B cell (primary cell): Measurements from ENCODE around the gene TATDN3. TPM values are rescaled to one million over a fixed set of nuclear protein-coding genes. Genes with fewer than 3 reads are reported as not detected.

Source experiments
- ATAC-seq: fragments of 200-7000 bp; cut with Tn5 transposase; one replicate; pipeline ENCODE4 v1.10.0; 2021; ENCODE audit warnings: low read depth, mild to moderate bottlenecking, moderate number of reproducible peaks, moderate library complexity
- CTCF ChIA-PET: fragments of 350-600 bp; sonication (Branson Sonifier 250); formaldehyde crosslinking; loops from one replicate; lab custom pipeline; 2021; ENCODE audit warnings: antibody characterized with exemption, inconsistent platforms; lab: Charles Lee
- POLR2A ChIA-PET: fragments of 350-600 bp; sonication (Branson Sonifier 250); formaldehyde crosslinking; loops from one replicate; lab custom pipeline; 2021; ENCODE audit warnings: antibody characterized with exemption; lab: Charles Lee
- DNase-seq: peaks from one replicate; pipeline ENCODE4 v3.0.0; 2013
- H2AFZ ChIP-seq: 2 replicates; pipeline ENCODE4 v1.6.1; 2012; ENCODE audit warnings: mild to moderate bottlenecking, low read depth, low read length; ENCODE audit not compliant: insufficient read depth, poor library complexity, severe bottlenecking
- H3K27ac ChIP-seq, 2 donors: 1 replicate in 1 of 2; 2 replicates in 1 of 2; pipeline ENCODE4 v1.5.1; 2012 to 2013; ENCODE audit warnings: low read length in 2 of 2, mild to moderate bottlenecking in 2 of 2, moderate library complexity in 1 of 2
- H3K27me3 ChIP-seq, 4 experiments: fragments of 200-600 bp in 1 of 4; sonication (generic) in 1 of 4; replicated peaks in 1 of 4; 1 replicate in 2 of 4; 2 replicates in 2 of 4; pipeline versions ENCODE4 v1.6.1 to v1.7.0; 2013 to 2016; ENCODE audit warnings: low read length in 3 of 4, mild to moderate bottlenecking in 2 of 4, mixed read lengths in 1 of 4, moderate library complexity in 1 of 4; ENCODE audit not compliant: insufficient read depth in 4 of 4, control insufficient read depth in 3 of 4; ENCODE audit errors: control extremely low read depth in 1 of 4
- H3K36me3 ChIP-seq, 2 experiments: replicated peaks in 1 of 2; 1 replicate in 1 of 2; 2 replicates in 1 of 2; pipeline versions ENCODE4 v1.6.1 to v1.7.1; 2013; ENCODE audit warnings: low read length in 1 of 2; ENCODE audit not compliant: insufficient read depth in 2 of 2, control insufficient read depth in 1 of 2; ENCODE audit errors: control extremely low read depth in 1 of 2, extremely low read depth in 1 of 2
- H3K4me1 ChIP-seq, 2 donors: fragments of 200-600 bp in 1 of 2; sonication (generic) in 1 of 2; 1 replicate in 1 of 2; 2 replicates in 1 of 2; pipeline versions ENCODE4 v1.5.1 to v1.6.1; 2013 to 2017; ENCODE audit warnings: low read length in 2 of 2; ENCODE audit not compliant: control insufficient read depth in 2 of 2, insufficient read depth in 2 of 2
- H3K4me2 ChIP-seq: replicated peaks from 2 replicates; pipeline ENCODE3; 2012; ENCODE audit warnings: mild to moderate bottlenecking, low read depth, low read length; ENCODE audit not compliant: poor library complexity, severe bottlenecking
- H3K4me3 ChIP-seq, 5 experiments: fragments of 200-600 bp in 1 of 5; sonication (generic) in 1 of 5; 1 replicate in 3 of 5; 2 replicates in 2 of 5; pipeline versions ENCODE4 v1.5.1 to v1.7.0; 2011 to 2016; ENCODE audit warnings: low read length in 4 of 5, mild to moderate bottlenecking in 4 of 5, low read depth in 2 of 5, control low read depth in 1 of 5, moderate library complexity in 1 of 5; ENCODE audit not compliant: insufficient read depth in 1 of 5; ENCODE audit errors: control extremely low read depth in 1 of 5, extremely low read depth in 1 of 5
- H3K79me2 ChIP-seq: fragments of 200-600 bp; sonication (generic); one replicate; pipeline ENCODE4 v1.6.0; 2016; ENCODE audit warnings: low read length; ENCODE audit not compliant: control insufficient read depth, insufficient read depth
- H3K9ac ChIP-seq: fragments of 200-600 bp; sonication (generic); 2 replicates; pipeline ENCODE4 v1.6.1; 2017; ENCODE audit warnings: mild to moderate bottlenecking, low read length, moderate library complexity
- H3K9me3 ChIP-seq, 3 donors: one replicate each; pipeline versions ENCODE4 v1.6.1 to v1.7.1; 2013; ENCODE audit warnings: low read length in 2 of 3; ENCODE audit not compliant: control insufficient read depth in 2 of 3, insufficient read depth in 1 of 3; ENCODE audit errors: control extremely low read depth in 1 of 3
- H4K20me1 ChIP-seq: 2 replicates; pipeline ENCODE4 v1.6.0; 2012; ENCODE audit warnings: mild to moderate bottlenecking, low read length; ENCODE audit not compliant: insufficient read depth, control insufficient read depth, poor library complexity, severe bottlenecking
- H3K27ac Mint-ChIP-seq: one replicate; pipeline ENCODE4 v1.8.0; 2021; ENCODE audit warnings: mixed read lengths
- H3K27me3 Mint-ChIP-seq: one replicate; pipeline ENCODE4 v1.8.0; 2021; ENCODE audit warnings: mixed read lengths
- H3K4me1 Mint-ChIP-seq: one replicate; pipeline ENCODE4 v1.8.0; 2021; ENCODE audit warnings: mixed read lengths
- H3K4me3 Mint-ChIP-seq: one replicate; pipeline ENCODE4 v1.8.0; 2021; ENCODE audit warnings: mixed read lengths
- H3K9me3 Mint-ChIP-seq: one replicate; pipeline ENCODE4 v1.8.0; 2022; ENCODE audit warnings: mixed read lengths; ENCODE audit not compliant: insufficient read depth
- EZH2 ChIP-seq: IDR thresholded peaks from 2 replicates; pipeline ENCODE4 v1.6.1; 2012; ENCODE audit warnings: borderline replicate concordance, low read depth, mild to moderate bottlenecking, moderate library complexity, low read length; ENCODE audit not compliant: insufficient read depth, poor library complexity, severe bottlenecking
- WGBS: methylation state at CpG from one replicate; pipeline ENCODE4 v1.1.5; 2013; ENCODE audit warnings: missing lambda C conversion rate; ENCODE audit not compliant: insufficient coverage; 5-methylcytosine and 5-hydroxymethylcytosine counted together
- intact Hi-C: fragments of 100-400 bp; cut with micrococcal nuclease; formaldehyde crosslinking; loops from one replicate; pipeline ENCODE4 v1.10.0; 2022
- polyA plus RNA-seq: library from polyadenylated mRNA; depleted of rRNA; stranded (reverse); fragments of >200 nt; gene quantifications from 2 replicates; pipeline ENCODE4 v1.2.3, GENCODE V29; 2012
- total RNA-seq, 2 donors: library from RNA; stranded (reverse); fragments of 120-200 nt in 1 of 2; gene quantifications; 1 replicate in 1 of 2; 2 replicates in 1 of 2; pipeline versions ENCODE4 v1.2.3 to v1.2.4, GENCODE V29; 2013 to 2022
- TF ChIP-seq, protein P1 (sequence below): fragments of 200-600 bp; IDR thresholded peaks from one replicate; pipeline ENCODE4 v1.8.0; 2022; ENCODE audit warnings: antibody characterized with exemption, mild to moderate bottlenecking

Gene TATDN3
- total and polyA plus RNA-seq, 2 donors (not counting 1 experiment from before 2014, with no cell fraction given), result 17.6 to 28.6 TPM

DNA sequence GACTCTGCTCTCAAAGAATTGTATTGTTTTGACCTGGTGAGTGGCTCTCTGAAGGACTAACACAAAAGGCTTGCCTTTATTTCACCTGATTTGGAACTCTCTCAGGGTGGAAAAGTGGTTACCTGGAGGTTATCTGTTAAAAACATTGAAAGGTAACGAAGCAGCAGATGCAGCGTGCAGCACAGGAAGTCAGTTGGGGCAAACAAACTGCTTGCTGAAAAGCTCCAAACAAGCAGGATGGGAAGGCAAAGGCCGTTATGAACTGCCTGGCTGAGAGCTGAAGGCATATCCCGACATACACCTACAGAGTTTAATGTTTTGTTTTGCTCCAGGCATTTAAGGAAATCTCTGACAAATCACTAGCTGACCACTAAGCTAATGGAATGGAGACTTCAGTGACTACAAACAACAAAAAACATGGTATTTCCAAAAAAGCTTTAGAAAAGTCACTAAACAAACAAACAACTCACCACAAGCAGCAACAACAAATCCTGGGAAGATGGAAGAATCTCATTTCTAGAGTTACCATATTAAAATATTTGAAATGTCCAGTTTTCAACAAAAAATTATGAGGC is 47.7 kb upstream of the TATDN3 start:
- no peak overlapping the region for H3K27ac Mint-ChIP-seq

DNA sequence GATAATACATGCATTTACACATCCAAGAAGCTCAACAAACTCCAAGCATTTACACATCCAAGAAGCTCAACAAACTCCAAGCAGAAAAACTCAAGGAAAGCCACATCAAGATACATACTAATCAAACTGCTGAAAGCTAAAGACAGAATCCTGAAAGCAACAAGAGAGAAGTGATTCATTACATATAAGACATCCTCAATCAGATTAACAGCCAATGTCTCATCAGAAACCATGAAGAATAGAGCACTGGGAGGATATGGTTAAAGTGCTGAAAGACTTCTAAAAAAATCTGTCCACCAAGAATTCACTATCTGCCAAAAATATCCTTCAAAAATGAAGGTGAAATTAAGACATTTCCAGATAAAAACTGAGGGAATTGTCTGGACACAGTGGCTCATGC is 46.4 kb upstream of the TATDN3 start:
- POLR2A ChIA-PET, result no interaction called here

More for the DNA sequence above, 47.7 kb upstream of the TATDN3 start:
- H2AFZ ChIP-seq, result no peak overlapping the region
- ChIA-PET CTCF (interaction anchor here (1.5 kb wide), 1 partner anchor 288 kb away, joined by 4 read pairs; no protein-coding TSS in a partner anchor), POLR2A (interaction anchor here (0.6 kb wide), 1 partner anchor 274 kb away, joined by 3 read pairs; no protein-coding TSS in a partner anchor)
- H3K4me2 ChIP-seq, result no peak overlapping the region
- H3K4me3 ChIP-seq, result no peak overlapping the region
- 89% methylated on average over 4 of the region's 4 CpGs for WGBS
- no peak for ATAC-seq
- Mint-ChIP-seq H3K4me1 (peaks cover 4% of the 10 kb centered on the region), H3K27me3 (no peaks in the 10 kb centered on the region), H3K9me3 (no peaks in the 10 kb centered on the region), H3K4me3 (no peak overlapping the region)
- H3K79me2 ChIP-seq, result peaks cover 44% of the 10 kb centered on the region
- DNase-seq, result no peak
- peaks cover 1 to 2% of the 10 kb centered on the region in 2 experiments for H3K36me3 ChIP-seq
- H3K27ac ChIP-seq, result no peak overlapping the region
- H3K4me1 ChIP-seq, result no peaks in the 10 kb centered on the region
- no peaks in the 10 kb centered on the region for H3K9me3 ChIP-seq
- TF ChIP-seq, protein P1, sequence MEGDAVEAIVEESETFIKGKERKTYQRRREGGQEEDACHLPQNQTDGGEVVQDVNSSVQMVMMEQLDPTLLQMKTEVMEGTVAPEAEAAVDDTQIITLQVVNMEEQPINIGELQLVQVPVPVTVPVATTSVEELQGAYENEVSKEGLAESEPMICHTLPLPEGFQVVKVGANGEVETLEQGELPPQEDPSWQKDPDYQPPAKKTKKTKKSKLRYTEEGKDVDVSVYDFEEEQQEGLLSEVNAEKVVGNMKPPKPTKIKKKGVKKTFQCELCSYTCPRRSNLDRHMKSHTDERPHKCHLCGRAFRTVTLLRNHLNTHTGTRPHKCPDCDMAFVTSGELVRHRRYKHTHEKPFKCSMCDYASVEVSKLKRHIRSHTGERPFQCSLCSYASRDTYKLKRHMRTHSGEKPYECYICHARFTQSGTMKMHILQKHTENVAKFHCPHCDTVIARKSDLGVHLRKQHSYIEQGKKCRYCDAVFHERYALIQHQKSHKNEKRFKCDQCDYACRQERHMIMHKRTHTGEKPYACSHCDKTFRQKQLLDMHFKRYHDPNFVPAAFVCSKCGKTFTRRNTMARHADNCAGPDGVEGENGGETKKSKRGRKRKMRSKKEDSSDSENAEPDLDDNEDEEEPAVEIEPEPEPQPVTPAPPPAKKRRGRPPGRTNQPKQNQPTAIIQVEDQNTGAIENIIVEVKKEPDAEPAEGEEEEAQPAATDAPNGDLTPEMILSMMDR, result no peak
- no peak for TF ChIP-seq EZH2
- peaks cover 15% of the 10 kb centered on the region for H4K20me1 ChIP-seq
- no peak overlapping the region for H3K9ac ChIP-seq
- no peaks in the 10 kb centered on the region for H3K27me3 ChIP-seq
- intact Hi-C loops, result no loop called here

More for the DNA sequence above, 46.4 kb upstream of the TATDN3 start:
- Histone ChIP-seq H3K9me3 (no peaks in the 10 kb centered on the region), H3K4me2 (no peak overlapping the region), H3K9ac (no peak overlapping the region), H3K4me1 (peaks cover 6 to 9% of the 10 kb centered on the region in 2 donors), H3K79me2 (peaks cover 55% of the 10 kb centered on the region), H3K4me3 (no peak overlapping the region), H3K36me3 (peaks cover 0 to 1% of the 10 kb centered on the region in 2 experiments), H3K27ac (no peak overlapping the region), H3K27me3 (no peaks in the 10 kb centered on the region), H4K20me1 (peaks cover 13% of the 10 kb centered on the region), H2AFZ (no peak overlapping the region)
- DNase-seq, result no peak
- no peak for TF ChIP-seq EZH2
- TF ChIP-seq, protein P1, result no peak
- Mint-ChIP-seq H3K27ac (no peak overlapping the region), H3K4me1 (peaks cover 9% of the 10 kb centered on the region), H3K9me3 (no peaks in the 10 kb centered on the region), H3K27me3 (no peaks in the 10 kb centered on the region), H3K4me3 (no peak overlapping the region)
- ATAC-seq, result no peak
- CTCF ChIA-PET, result interaction anchor here (1.5 kb wide), 1 partner anchor 290 kb away, joined by 4 read pairs; no protein-coding TSS in a partner anchor
- intact Hi-C loops, result no loop called here
